OCI-LY1 (cell line): ENCODE results near the gene TADA1.

Source experiments
- H2AFZ ChIP-seq: fragments of 200-600 bp; sonication (generic), shearing (Covaris generic); 2 replicates; pipeline ENCODE4 v1.6.0; 2014; ENCODE audit warnings: antibody characterized with exemption, mild to moderate bottlenecking, low read length
- H3F3A ChIP-seq: fragments of 200-600 bp; sonication (generic), shearing (Covaris generic); 2 replicates; pipeline ENCODE4 v1.6.0; 2014; ENCODE audit warnings: mild to moderate bottlenecking, antibody characterized with exemption, low read length, moderate library complexity; ENCODE audit not compliant: insufficient read depth
- H3K27ac ChIP-seq: fragments of 200-600 bp; sonication (generic); 2 replicates; pipeline ENCODE4 v1.5.1; 2014; ENCODE audit warnings: low read length, mixed run types, mild to moderate bottlenecking, low read depth; ENCODE audit not compliant: poor library complexity, severe bottlenecking
- H3K27me3 ChIP-seq: fragments of 200-600 bp; sonication (generic); 2 replicates; pipeline ENCODE4 v1.6.0; 2014; ENCODE audit warnings: antibody characterized with exemption, mild to moderate bottlenecking, low read length, moderate library complexity; ENCODE audit not compliant: insufficient read depth
- H3K36me3 ChIP-seq: fragments of 200-600 bp; sonication (generic); 2 replicates; pipeline ENCODE4 v1.6.1; 2014; ENCODE audit warnings: mild to moderate bottlenecking, antibody characterized with exemption, low read length, moderate library complexity, mixed read lengths; ENCODE audit not compliant: insufficient read depth
- H3K4me1 ChIP-seq: fragments of 200-600 bp; sonication (generic); 2 replicates; pipeline ENCODE4 v1.5.1; 2014; ENCODE audit warnings: mild to moderate bottlenecking, low read length, moderate library complexity; ENCODE audit not compliant: insufficient read depth, severe bottlenecking
- H3K4me2 ChIP-seq: fragments of 200-600 bp; sonication (generic), shearing (Covaris generic); 2 replicates; pipeline ENCODE4 v1.6.1; 2014; ENCODE audit warnings: low read length
- H3K4me3 ChIP-seq: fragments of 200-600 bp; sonication (generic); 2 replicates; pipeline ENCODE4 v1.5.1; 2014; ENCODE audit warnings: low read length, low read depth, mild to moderate bottlenecking, mixed read lengths; ENCODE audit not compliant: poor library complexity, severe bottlenecking
- H3K79me2 ChIP-seq: fragments of 200-600 bp; shearing (Covaris generic); 2 replicates; pipeline ENCODE4 v1.6.1; 2016; ENCODE audit warnings: mixed run types, low read length, mixed read lengths; ENCODE audit not compliant: insufficient read depth
- H3K9ac ChIP-seq: fragments of 200-600 bp; sonication (generic), shearing (Covaris generic); 2 replicates; pipeline ENCODE4 v1.6.1; 2014; ENCODE audit warnings: mild to moderate bottlenecking, low read length, mixed read lengths
- H3K9me2 ChIP-seq: fragments of 200-600 bp; sonication (generic), shearing (Covaris generic); 2 replicates; pipeline ENCODE4 v1.6.1; 2014; ENCODE audit warnings: low read depth, mild to moderate bottlenecking, low read length, mixed read lengths
- H3K9me3 ChIP-seq: fragments of 200-600 bp; shearing (Covaris generic); 2 replicates; pipeline ENCODE4 v1.6.1; 2014; ENCODE audit warnings: low read length, mixed read lengths
- H4K20me1 ChIP-seq: fragments of 200-600 bp; sonication (generic), shearing (Covaris generic); 2 replicates; pipeline ENCODE4 v1.6.0; 2016; ENCODE audit warnings: mild to moderate bottlenecking, low read length; ENCODE audit not compliant: insufficient read depth
- EZH2 ChIP-seq: fragments of 200-600 bp; sonication (generic), shearing (Covaris generic); IDR thresholded peaks from 2 replicates; pipeline ENCODE4 v1.8.0; 2017; ENCODE audit warnings: borderline replicate concordance, mixed run types, mild to moderate bottlenecking, antibody characterized with exemption, low read length, moderate library complexity, mixed read lengths
- TF ChIP-seq, protein P1 (sequence below): fragments of 200-600 bp; sonication (generic), shearing (Covaris generic); IDR thresholded peaks from 2 replicates; pipeline ENCODE4 v1.5.1; 2017; ENCODE audit warnings: mild to moderate bottlenecking, antibody characterized with exemption, low read length, moderate library complexity, mixed read lengths

Gene TADA1

DNA sequence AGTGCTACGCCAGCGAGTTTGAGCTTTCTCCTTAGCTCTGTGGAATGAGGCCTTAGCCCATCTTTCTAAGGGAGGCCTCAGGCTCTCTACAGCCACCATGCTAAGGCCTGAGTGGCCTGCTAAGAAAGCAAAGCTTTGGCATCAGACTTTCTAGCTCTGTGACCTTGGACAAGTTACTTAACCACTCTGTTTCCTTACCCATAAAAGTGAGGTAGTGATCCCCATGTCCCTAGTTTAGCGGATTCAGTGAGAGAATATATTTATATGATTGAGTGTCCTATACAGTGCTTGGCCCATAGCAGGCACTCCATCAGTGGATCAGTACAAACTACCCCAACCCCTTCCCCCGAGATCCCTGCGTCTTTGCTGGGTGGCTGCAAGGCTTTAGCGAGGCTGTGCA is 32.7 kb downstream of the TADA1 start:
- Histone ChIP-seq H3K4me3 (no peak overlapping the region), H3K27ac (no peak overlapping the region), H3K4me2 (no peak overlapping the region), H3K9me3 (no peaks in the 10 kb centered on the region), H4K20me1 (no peaks in the 10 kb centered on the region), H3K4me1 (peaks cover 22% of the 10 kb centered on the region), H3F3A (no peaks in the 10 kb centered on the region), H3K9ac (no peak overlapping the region), H2AFZ (no peak overlapping the region), H3K36me3 (peaks cover 74% of the 10 kb centered on the region), H3K9me2 (no peaks in the 10 kb centered on the region), H3K27me3 (no peaks in the 10 kb centered on the region), H3K79me2 (no peaks in the 10 kb centered on the region)
- TF ChIP-seq, protein P1, sequence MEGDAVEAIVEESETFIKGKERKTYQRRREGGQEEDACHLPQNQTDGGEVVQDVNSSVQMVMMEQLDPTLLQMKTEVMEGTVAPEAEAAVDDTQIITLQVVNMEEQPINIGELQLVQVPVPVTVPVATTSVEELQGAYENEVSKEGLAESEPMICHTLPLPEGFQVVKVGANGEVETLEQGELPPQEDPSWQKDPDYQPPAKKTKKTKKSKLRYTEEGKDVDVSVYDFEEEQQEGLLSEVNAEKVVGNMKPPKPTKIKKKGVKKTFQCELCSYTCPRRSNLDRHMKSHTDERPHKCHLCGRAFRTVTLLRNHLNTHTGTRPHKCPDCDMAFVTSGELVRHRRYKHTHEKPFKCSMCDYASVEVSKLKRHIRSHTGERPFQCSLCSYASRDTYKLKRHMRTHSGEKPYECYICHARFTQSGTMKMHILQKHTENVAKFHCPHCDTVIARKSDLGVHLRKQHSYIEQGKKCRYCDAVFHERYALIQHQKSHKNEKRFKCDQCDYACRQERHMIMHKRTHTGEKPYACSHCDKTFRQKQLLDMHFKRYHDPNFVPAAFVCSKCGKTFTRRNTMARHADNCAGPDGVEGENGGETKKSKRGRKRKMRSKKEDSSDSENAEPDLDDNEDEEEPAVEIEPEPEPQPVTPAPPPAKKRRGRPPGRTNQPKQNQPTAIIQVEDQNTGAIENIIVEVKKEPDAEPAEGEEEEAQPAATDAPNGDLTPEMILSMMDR, result no peak
- no peak for TF ChIP-seq EZH2

DNA sequence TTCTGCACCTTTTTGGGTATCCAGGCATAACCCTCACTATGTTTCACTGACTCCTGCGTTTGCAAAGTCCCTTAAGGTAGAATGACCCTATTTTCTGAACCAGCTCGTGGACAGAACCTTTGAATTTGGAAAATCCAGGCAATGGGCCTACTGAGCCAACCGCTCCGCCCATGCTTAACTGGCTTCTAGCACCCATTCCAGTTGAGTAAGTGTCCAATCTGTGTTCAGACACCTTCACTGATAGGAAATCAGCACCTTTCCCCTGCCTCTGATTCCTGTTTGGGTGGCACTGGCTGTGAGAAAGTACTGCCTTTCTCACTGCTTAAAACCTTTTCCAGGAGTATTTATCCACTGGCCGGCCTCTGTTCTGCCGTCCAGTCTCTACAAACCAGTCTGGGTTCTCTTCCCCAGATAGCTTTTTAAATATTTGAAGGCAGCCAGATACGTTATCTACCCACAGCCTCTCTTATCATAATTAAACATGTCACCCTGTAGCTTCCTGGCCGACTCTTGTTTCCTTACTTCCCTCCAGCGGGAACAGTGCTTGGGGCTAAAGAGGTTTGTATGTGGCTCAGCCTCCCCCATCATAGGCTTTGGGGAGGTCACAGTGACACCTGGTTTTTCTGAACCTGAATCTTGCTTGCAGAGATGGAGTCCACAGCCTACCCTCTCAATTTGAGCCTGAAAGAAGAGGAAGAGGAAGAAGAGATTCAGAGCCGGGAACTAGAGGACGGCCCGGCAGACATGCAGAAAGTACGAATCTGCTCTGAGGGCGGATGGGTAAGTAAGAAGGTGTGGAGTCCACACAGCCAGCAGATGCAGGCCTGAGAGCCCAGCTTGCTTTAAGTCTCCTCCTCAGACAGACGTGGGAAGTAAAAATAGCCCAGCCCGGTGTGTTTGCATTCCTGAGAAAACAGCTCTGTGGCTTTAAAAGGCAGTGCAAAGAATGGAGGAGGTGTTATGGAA is 35.5 kb downstream of the TADA1 start:
- Histone ChIP-seq H3K27ac (peak overlapping the region; percentile 58), H3K4me3 (peak overlapping the region; percentile 77), H3K4me2 (peak overlapping the region; percentile 82), H3K9ac (peak overlapping the region; percentile 77), H3K27me3 (no peaks in the 10 kb centered on the region), H3F3A (no peaks in the 10 kb centered on the region), H4K20me1 (no peaks in the 10 kb centered on the region), H3K79me2 (no peaks in the 10 kb centered on the region), H3K4me1 (peaks cover 22% of the 10 kb centered on the region), H3K9me2 (no peaks in the 10 kb centered on the region), H2AFZ (no peak overlapping the region), H3K36me3 (peaks cover 46% of the 10 kb centered on the region), H3K9me3 (no peaks in the 10 kb centered on the region)
- TF ChIP-seq EZH2, result no peak
- TF ChIP-seq, protein P1, result no peak

DNA sequence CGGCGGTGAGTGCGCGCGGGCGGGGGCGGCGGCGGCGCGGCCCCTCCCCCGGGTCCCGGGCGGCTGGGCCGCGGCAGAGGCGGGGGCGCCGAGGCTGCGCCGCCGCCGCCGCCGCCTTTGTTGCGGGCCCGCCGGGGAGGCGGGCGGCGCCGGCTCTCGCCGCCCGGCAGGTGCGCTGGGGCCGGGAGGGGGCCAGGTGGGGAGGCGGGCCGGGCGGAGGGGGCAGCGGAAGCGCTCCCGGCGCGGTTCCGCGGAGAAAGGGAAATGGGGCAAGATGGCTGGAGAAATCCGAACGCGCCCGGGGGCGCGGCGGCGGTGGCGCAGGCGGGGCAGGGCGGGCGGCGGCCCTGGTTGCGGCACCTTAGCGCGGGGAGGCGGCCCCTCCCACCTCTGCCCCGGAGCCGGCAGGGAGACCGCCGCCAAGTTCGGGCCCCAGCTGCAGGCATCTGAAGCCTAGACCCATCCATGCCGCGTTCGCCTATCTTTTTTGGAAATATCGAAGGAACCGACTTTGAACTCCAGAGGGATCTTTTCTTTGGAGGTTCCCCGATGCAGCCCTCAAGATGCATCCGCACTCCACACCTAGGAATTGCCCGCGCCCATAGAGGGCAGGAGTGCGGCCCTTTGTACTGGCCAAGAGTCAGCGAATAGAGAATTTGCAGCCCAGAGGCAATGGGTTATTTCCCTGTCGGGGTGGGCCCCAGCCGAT is 36.3 kb downstream of the TADA1 start:
- peaks cover 38% of the 10 kb centered on the region for H3K36me3 ChIP-seq
- no peaks in the 10 kb centered on the region for H3K9me3 ChIP-seq
- H3K4me2 ChIP-seq, result peak overlapping the region; percentile 82
- no peak overlapping the region for H2AFZ ChIP-seq
- no peaks in the 10 kb centered on the region for H4K20me1 ChIP-seq
- H3F3A ChIP-seq, result no peaks in the 10 kb centered on the region
- H3K9ac ChIP-seq, result peak overlapping the region; percentile 77
- H3K27ac ChIP-seq, result peak overlapping the region; percentile 58
- H3K79me2 ChIP-seq, result no peaks in the 10 kb centered on the region
- no peaks in the 10 kb centered on the region for H3K27me3 ChIP-seq
- peak overlapping the region; percentile 77 for H3K4me3 ChIP-seq
- peaks cover 22% of the 10 kb centered on the region for H3K4me1 ChIP-seq
- H3K9me2 ChIP-seq, result no peaks in the 10 kb centered on the region
- no peak for TF ChIP-seq EZH2
- TF ChIP-seq, protein P1, result peak; percentile 29; the same call in 1 of the 2 replicates
